Testis (tissue), 2 donors: Measurements from ENCODE around the gene DPP6.

Experiments
- CTCF ChIP-seq, 3 experiments: fragments of 450-650 bp in 2 of 3; fragments of 200-600 bp in 1 of 3; sonication (generic) in 1 of 3; IDR thresholded peaks; one replicate each; pipeline ENCODE4 v1.5.1; 2016 to 2019; ENCODE audit warnings: antibody characterized with exemption in 3 of 3, mild to moderate bottlenecking in 2 of 3, moderate library complexity in 1 of 3
- POLR2A ChIP-seq: fragments of 450-650 bp; IDR thresholded peaks from one replicate; pipeline ENCODE4 v1.6.1; 2017; ENCODE audit warnings: antibody characterized with exemption, mild to moderate bottlenecking, moderate library complexity

DNA sequence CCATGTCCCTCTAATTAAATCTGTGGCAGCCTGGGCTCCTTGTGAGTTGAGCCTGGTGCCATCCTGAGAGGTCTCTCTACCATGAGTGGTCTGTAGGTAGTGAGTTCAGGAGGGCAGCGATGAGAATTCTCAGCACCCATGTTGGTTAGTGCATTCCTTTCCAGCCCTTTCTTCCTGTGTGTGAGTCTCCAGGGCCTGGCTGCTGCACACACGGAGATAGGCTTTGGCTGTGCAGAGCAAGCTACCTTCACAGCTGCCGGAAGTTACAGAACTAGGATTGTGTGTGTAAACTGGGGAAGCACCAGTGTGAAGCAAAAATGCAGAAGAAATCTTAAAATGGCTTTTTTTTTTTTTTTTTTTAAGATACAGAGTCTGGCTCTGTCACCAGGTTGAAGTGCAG lies 592.2 kb downstream of the DPP6 start:
- TF ChIP-seq POLR2A: no peak
- no peak for TF ChIP-seq CTCF (IDR thresholded peaks at IDR 0.05)
